Erythroblast (primary cell): ENCODE data around the gene CHRM5.

Experiments used
- GATA1 ChIP-seq: IDR thresholded peaks from 2 replicates; pipeline ENCODE4 v1.6.1; 2011; ENCODE audit warnings: low read depth, mild to moderate bottlenecking, control low read depth, low read length, moderate library complexity
- POLR2A ChIP-seq: IDR thresholded peaks from 2 replicates; pipeline ENCODE4 v1.6.1; 2011; ENCODE audit warnings: mild to moderate bottlenecking, low read length

- no peak for TF ChIP-seq POLR2A
- TF ChIP-seq GATA1 = no peak
These were observed 97.0 kb downstream of the CHRM5 start for GRCh38 chr15:34065261-34065660.
